Stomach (tissue), 9 donors: Measurements from ENCODE around the gene BZW1. TPM values are rescaled to one million over a fixed set of nuclear protein-coding genes. Genes with fewer than 3 reads are reported as not detected.

Source experiments
- DNase-seq, 2 donors: peaks; one replicate each; pipeline versions ENCODE4 v3.0.0 to v3.0.0-alpha.2; 2013 to 2019
- H3K27ac ChIP-seq, 5 donors: fragments of 200-600 bp in 4 of 5; sonication (generic) in 4 of 5; one replicate each; pipeline ENCODE4 v1.5.1; 2013 to 2019; ENCODE audit warnings: mild to moderate bottlenecking in 1 of 5, moderate library complexity in 1 of 5
- H3K27me3 ChIP-seq, 3 donors: fragments of 200-600 bp; sonication (generic); one replicate each; pipeline ENCODE4 v1.5.1; 2017 to 2019; ENCODE audit warnings: mixed run types in 1 of 3
- H3K36me3 ChIP-seq, 4 donors: fragments of 200-600 bp; sonication (generic); 1 replicate in 3 of 4; 2 replicates in 1 of 4; pipeline ENCODE4 v1.5.1; 2016 to 2019
- H3K4me1 ChIP-seq, 4 donors: fragments of 200-600 bp; sonication (generic); one replicate each; pipeline ENCODE4 v1.5.1; 2016 to 2019
- H3K4me3 ChIP-seq, 4 donors: fragments of 200-600 bp; sonication (generic) in 3 of 4; one replicate each; pipeline ENCODE4 v1.5.1; 2016 to 2019; ENCODE audit warnings: mild to moderate bottlenecking in 1 of 4
- H3K9me3 ChIP-seq, 4 donors: fragments of 200-600 bp; sonication (generic); one replicate each; pipeline ENCODE4 v1.5.1; 2016 to 2019
- EP300 ChIP-seq: sonication (generic); formaldehyde crosslinking; IDR thresholded peaks from one replicate; pipeline ENCODE4 v1.6.1; 2017; ENCODE audit warnings: antibody characterized with exemption
- POLR2A ChIP-seq, 4 donors: fragments of 450-650 bp; IDR thresholded peaks; one replicate each; pipeline ENCODE4 v1.6.1; 2016; ENCODE audit warnings: antibody characterized with exemption in 4 of 4, control low read depth in 2 of 4, mild to moderate bottlenecking in 1 of 4, moderate library complexity in 1 of 4
- POLR2AphosphoS5 ChIP-seq, 3 donors: sonication (generic); formaldehyde crosslinking; IDR thresholded peaks; one replicate each; pipeline ENCODE4 v1.6.1; 2016; ENCODE audit warnings: antibody characterized with exemption in 3 of 3
- WGBS, 5 donors: extraction: QIAGEN DNeasy Blood & Tissue Kit in 3 of 5; methylation state at CpG; one replicate each; pipeline versions ENCODE4 v1.1.5 to v1.1.7; 2013 to 2018; 5-methylcytosine and 5-hydroxymethylcytosine counted together
- intact Hi-C: fragments of 100-400 bp; cut with DNase I; formaldehyde crosslinking; loops from one replicate; pipeline ENCODE4 v1.15.1; 2023; ENCODE audit warnings: low total_unique reads
- polyA plus RNA-seq, 3 donors: library from polyadenylated mRNA; stranded (reverse); fragments of 200-250 nt; gene quantifications; one replicate each; pipeline ENCODE4 v1.2.3, GENCODE V29; 2013
- total RNA-seq, 5 donors: library from RNA; depleted of rRNA; stranded (reverse); fragments of >200 nt; gene quantifications; one replicate each; pipeline versions ENCODE4 v1.1.0 to v1.2.3, GENCODE V29; 2014 to 2016
- TF ChIP-seq, protein P1 (sequence below), 7 experiments: fragments of 450-650 bp in 4 of 7; fragments of 200-600 bp in 3 of 7; sonication (generic) in 3 of 7; IDR thresholded peaks; one replicate each; pipeline ENCODE4 v1.5.1; 2016 to 2019; ENCODE audit warnings: antibody characterized with exemption in 7 of 7, control low read depth in 2 of 7, mild to moderate bottlenecking in 1 of 7
- donor health status: healthy with polysubstance abuse.
- donor health status: Bipolar disorder and iron deficiency.
- donor health status: healthy.

The BZW1 gene
- total and polyA plus RNA-seq, 8 donors, result 31.0 to 530 (median 94.4) TPM

DNA sequence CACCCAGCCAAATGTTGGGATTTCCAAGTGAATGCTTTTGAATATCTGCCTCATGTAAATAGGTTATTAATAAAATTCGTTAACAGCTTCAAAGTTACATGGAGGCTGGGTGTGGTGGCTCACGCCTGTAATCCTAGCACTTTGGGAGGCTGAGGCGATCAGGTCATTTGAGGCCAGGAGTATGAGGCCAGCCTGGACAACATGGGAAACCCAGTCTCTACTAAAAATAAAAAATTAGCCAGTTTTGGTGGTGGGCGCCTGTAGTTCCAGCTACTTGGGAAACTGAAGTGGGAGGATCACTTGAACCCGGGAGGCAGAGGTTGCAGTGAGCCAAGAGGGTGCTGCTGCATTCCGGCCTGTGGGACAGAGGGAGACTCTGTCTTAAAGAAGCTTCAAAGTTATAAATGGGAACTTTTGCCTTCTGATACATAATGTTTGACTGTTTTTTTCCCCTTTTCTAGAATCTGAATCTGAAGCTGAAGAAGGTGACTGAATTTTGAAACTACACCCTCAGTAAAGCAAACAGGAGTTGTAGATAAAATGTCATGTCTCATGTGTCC, 10.1 kb downstream of the BZW1 start:
- Histone ChIP-seq H3K36me3 (peaks cover 51 to 68% (median 66%) of the 10 kb centered on the region in 4 donors), H3K27me3 (no peaks in the 10 kb centered on the region), H3K4me3 (no peak overlapping the region), H3K9me3 (no peaks in the 10 kb centered on the region), H3K4me1 (peaks cover 0 to 5% (median 0%) of the 10 kb centered on the region in 4 donors), H3K27ac (no peak overlapping the region)
- 90 to 93% (median 92%) methylated on average over 6 of the region's 6 CpGs for WGBS, 5 donors
- intact Hi-C loops, result no loop called here
- no peak for DNase-seq
- no peak for TF ChIP-seq POLR2AphosphoS5 (IDR thresholded peaks at IDR 0.05)
- no peak for TF ChIP-seq EP300
- no peak for TF ChIP-seq POLR2A (IDR thresholded peaks at IDR 0.05)
- TF ChIP-seq, protein P1, sequence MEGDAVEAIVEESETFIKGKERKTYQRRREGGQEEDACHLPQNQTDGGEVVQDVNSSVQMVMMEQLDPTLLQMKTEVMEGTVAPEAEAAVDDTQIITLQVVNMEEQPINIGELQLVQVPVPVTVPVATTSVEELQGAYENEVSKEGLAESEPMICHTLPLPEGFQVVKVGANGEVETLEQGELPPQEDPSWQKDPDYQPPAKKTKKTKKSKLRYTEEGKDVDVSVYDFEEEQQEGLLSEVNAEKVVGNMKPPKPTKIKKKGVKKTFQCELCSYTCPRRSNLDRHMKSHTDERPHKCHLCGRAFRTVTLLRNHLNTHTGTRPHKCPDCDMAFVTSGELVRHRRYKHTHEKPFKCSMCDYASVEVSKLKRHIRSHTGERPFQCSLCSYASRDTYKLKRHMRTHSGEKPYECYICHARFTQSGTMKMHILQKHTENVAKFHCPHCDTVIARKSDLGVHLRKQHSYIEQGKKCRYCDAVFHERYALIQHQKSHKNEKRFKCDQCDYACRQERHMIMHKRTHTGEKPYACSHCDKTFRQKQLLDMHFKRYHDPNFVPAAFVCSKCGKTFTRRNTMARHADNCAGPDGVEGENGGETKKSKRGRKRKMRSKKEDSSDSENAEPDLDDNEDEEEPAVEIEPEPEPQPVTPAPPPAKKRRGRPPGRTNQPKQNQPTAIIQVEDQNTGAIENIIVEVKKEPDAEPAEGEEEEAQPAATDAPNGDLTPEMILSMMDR (IDR thresholded peaks at IDR 0.05), result no peak

DNA sequence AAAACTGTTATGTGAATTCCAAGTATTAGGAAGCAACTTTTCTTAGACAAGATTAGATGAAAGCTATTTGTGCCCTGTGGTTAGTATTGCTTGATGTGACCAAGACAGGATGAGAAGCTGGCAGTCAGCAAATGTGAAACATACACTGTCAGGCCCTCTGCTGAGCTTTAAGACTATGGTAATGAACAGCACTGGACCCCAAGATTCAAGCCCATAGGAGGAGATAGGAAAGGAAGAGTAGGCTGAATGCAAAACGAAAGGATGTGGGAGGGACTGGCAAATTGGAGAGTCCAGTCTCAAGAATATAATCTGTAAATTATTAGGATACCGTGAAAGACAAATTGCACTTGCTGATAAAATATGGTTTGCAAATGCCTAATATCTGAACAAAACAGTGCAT, 16.4 kb downstream of the BZW1 start:
- Histone ChIP-seq H3K9me3 (no peaks in the 10 kb centered on the region), H3K4me1 (peaks cover 0 to 13% (median 0%) of the 10 kb centered on the region in 4 donors), H3K36me3 (peaks cover 0 to 15% (median 13%) of the 10 kb centered on the region in 4 donors), H3K4me3 (no peak overlapping the region), H3K27me3 (no peaks in the 10 kb centered on the region), H3K27ac (no peak overlapping the region)
- no peak for DNase-seq
- TF ChIP-seq, protein P1 (IDR thresholded peaks at IDR 0.05), result no peak
- TF ChIP-seq POLR2A (IDR thresholded peaks at IDR 0.05) (no peak), EP300 (no peak), POLR2AphosphoS5 (IDR thresholded peaks at IDR 0.05) (no peak)
- 28 to 62% (median 53%) methylated on average over 2 of the region's 2 CpGs for WGBS, 5 donors
- intact Hi-C loops, result no loop called here

DNA sequence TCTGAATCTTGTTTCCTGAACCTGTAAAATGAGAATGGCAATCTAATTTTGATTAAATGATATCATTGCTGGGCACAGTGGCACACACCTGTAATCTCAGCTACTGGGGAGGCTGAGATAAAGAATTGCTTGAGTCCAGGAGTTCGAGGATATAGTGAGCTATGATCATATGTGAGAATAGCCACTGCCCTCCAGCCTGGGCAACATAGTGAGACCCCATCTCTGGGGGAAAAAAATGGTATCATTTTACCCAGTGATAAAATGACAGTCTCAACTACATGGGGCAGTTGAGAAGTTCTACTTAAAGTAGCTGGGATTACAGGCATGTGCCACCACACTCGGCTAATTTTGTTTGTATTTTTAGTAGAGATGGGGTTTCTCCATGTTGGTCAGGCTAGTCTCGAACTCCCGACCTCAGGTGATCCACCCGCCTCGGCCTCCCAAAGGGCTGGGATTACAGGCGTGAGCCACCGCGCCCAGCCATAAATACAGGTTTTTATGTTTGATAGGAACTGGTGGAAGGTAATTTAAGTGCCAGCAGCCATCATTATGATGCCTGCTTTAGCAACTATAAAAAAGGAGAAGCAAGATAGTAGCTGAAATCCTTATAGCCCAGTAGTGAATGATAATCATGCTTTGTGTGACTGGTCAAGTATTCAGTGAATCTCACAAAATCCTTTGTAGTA, 17.0 kb downstream of the BZW1 start:
- no peak for DNase-seq
- H3K27me3 ChIP-seq, result no peaks in the 10 kb centered on the region
- intact Hi-C loops, result no loop called here
- no peak overlapping the region for H3K27ac ChIP-seq
- H3K36me3 ChIP-seq, result peaks cover 0 to 14% (median 12%) of the 10 kb centered on the region in 4 donors
- WGBS, 5 donors, result 81 to 92% (median 88%) methylated on average over 9 of the region's 9 CpGs
- H3K4me3 ChIP-seq, result no peak overlapping the region
- no peaks in the 10 kb centered on the region for H3K9me3 ChIP-seq
- H3K4me1 ChIP-seq, result peaks cover 0 to 13% (median 0%) of the 10 kb centered on the region in 4 donors
- TF ChIP-seq POLR2A (IDR thresholded peaks at IDR 0.05) (no peak), EP300 (no peak), POLR2AphosphoS5 (IDR thresholded peaks at IDR 0.05) (no peak)
- TF ChIP-seq, protein P1 (IDR thresholded peaks at IDR 0.05), result no peak

DNA sequence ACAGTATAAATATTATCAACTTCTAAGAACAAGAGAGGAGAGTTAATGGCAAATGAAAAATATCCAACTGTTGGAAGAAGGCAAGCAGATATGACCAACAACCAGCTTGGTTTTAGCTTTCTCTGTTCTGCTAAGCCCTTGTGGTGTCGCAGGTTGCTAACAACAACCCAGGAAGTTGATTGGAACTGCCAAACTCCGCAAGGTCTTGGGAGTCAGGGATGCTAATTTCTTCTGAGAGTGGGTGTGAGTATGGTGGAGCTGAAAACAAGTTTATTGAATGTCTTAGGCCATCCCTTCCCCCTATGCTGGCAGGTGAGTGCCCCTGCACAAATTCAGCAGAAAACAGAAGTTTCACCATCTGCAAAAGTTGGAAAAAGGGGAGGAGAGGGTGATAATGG, 17.5 kb downstream of the BZW1 start:
- no peak for TF ChIP-seq POLR2A (IDR thresholded peaks at IDR 0.05)
- TF ChIP-seq EP300, result no peak
- TF ChIP-seq, protein P1 (IDR thresholded peaks at IDR 0.05), result no peak
- TF ChIP-seq POLR2AphosphoS5 (IDR thresholded peaks at IDR 0.05), result no peak
- H3K27me3 ChIP-seq, result no peaks in the 10 kb centered on the region
- 82 to 98% (median 91%) methylated on average over 2 of the region's 2 CpGs for WGBS, 5 donors
- H3K27ac ChIP-seq, result no peak overlapping the region
- intact Hi-C loops, result no loop called here
- no peak for DNase-seq
- no peaks in the 10 kb centered on the region for H3K9me3 ChIP-seq
- H3K4me3 ChIP-seq, result no peak overlapping the region
- H3K4me1 ChIP-seq, result peaks cover 0 to 13% (median 0%) of the 10 kb centered on the region in 4 donors
- H3K36me3 ChIP-seq, result peaks cover 0 to 9% (median 7%) of the 10 kb centered on the region in 4 donors
